Thoracic aorta (tissue), 2 donors: ENCODE data around the gene IKBKE. TPM values are rescaled to one million over a fixed set of nuclear protein-coding genes. Genes with fewer than 3 reads are reported as not detected.

ENCODE experiments used
- ATAC-seq: fragments of 150-250 bp; one replicate; pipeline ENCODE4 v1.8.0; 2017; ENCODE audit warnings: low read depth; ENCODE audit not compliant: insufficient number of reproducible peaks, low FRiP score
- DNase-seq: peaks from one replicate; pipeline ENCODE4 v3.0.0-alpha.2; 2020; ENCODE audit warnings: low spot score
- H3K27ac ChIP-seq, 2 donors: fragments of 200-600 bp; sonication (generic); 1 replicate in 1 of 2; 2 replicates in 1 of 2; pipeline ENCODE4 v1.5.1; 2016; ENCODE audit warnings: mild to moderate bottlenecking in 2 of 2, moderate library complexity in 2 of 2
- H3K27me3 ChIP-seq: fragments of 200-600 bp; sonication (generic); replicated peaks from 2 replicates; pipeline ENCODE4 v1.6.0; 2016; ENCODE audit warnings: mild to moderate bottlenecking; ENCODE audit not compliant: insufficient read depth
- H3K36me3 ChIP-seq: fragments of 200-600 bp; sonication (generic); one replicate; pipeline ENCODE4 v1.5.1; 2016
- H3K4me1 ChIP-seq, 2 donors: fragments of 200-600 bp; sonication (generic); 1 replicate in 1 of 2; 2 replicates in 1 of 2; pipeline versions ENCODE4 v1.5.1 to v1.6.0; 2016; ENCODE audit warnings: low read depth in 2 of 2, mild to moderate bottlenecking in 1 of 2; ENCODE audit not compliant: control insufficient read depth in 1 of 2
- H3K4me3 ChIP-seq: fragments of 200-600 bp; sonication (generic); 2 replicates; pipeline ENCODE4 v1.5.1; 2016; ENCODE audit warnings: mild to moderate bottlenecking
- H3K9me3 ChIP-seq: fragments of 200-600 bp; sonication (generic); 2 replicates; pipeline ENCODE4 v1.5.1; 2016
- CTCF ChIP-seq: fragments of 200-600 bp; sonication (generic); IDR thresholded peaks from one replicate; pipeline ENCODE4 v1.5.1; 2019; ENCODE audit warnings: antibody characterized with exemption
- total RNA-seq, 2 donors: library from RNA; depleted of rRNA; stranded (reverse); fragments of >200 nt; gene quantifications; one replicate each; pipeline versions ENCODE4 v1.1.0 to v1.2.3, GENCODE V29; 2016

The IKBKE gene
- total RNA-seq, 2 donors from 2014 or later = 5.8 to 16.1 TPM

GRCh38 chr1:206457408-206458120, 12.7 kb upstream of the IKBKE start:
- peaks cover 0 to 4% of the 10 kb centered on the region in 2 donors for H3K4me1 ChIP-seq
- H3K4me3 ChIP-seq = no peak overlapping the region
- peak overlapping the region in 1 of 2 donors; percentile 7 for H3K27ac ChIP-seq
- ATAC-seq = no peak
- DNase-seq = no peak
- H3K9me3 ChIP-seq = no peaks in the 10 kb centered on the region
- no peaks in the 10 kb centered on the region for H3K27me3 ChIP-seq
- no peak for TF ChIP-seq CTCF
- peaks cover 20% of the 10 kb centered on the region for H3K36me3 ChIP-seq

GRCh38 chr1:206459703-206460102, 10.6 kb upstream of the IKBKE start:
- Histone ChIP-seq H3K4me3 (no peak overlapping the region), H3K36me3 (peaks cover 13% of the 10 kb centered on the region), H3K27me3 (no peaks in the 10 kb centered on the region), H3K27ac (no peak overlapping the region), H3K4me1 (peaks cover 0 to 4% of the 10 kb centered on the region in 2 donors), H3K9me3 (no peaks in the 10 kb centered on the region)
- DNase-seq (no peak), ATAC-seq (no peak)
- no peak for TF ChIP-seq CTCF

- no peak for ATAC-seq
- no peak for DNase-seq
- TF ChIP-seq CTCF = no peak
- Histone ChIP-seq H3K4me3 (no peak overlapping the region), H3K27ac (no peak overlapping the region), H3K27me3 (no peaks in the 10 kb centered on the region), H3K9me3 (no peaks in the 10 kb centered on the region), H3K4me1 (peaks cover 0 to 4% of the 10 kb centered on the region in 2 donors), H3K36me3 (peaks cover 4% of the 10 kb centered on the region)
These were observed 9.3 kb upstream of the IKBKE start for GRCh38 chr1:206460836-206461426.

GRCh38 chr1:206461602-206462455, 8.4 kb upstream of the IKBKE start:
- Histone ChIP-seq H3K36me3 (peaks cover 4% of the 10 kb centered on the region), H3K4me1 (peaks cover 0 to 4% of the 10 kb centered on the region in 2 donors), H3K27ac (no peak overlapping the region), H3K27me3 (no peaks in the 10 kb centered on the region), H3K4me3 (no peak overlapping the region), H3K9me3 (no peaks in the 10 kb centered on the region)
- peak; percentile 84 for TF ChIP-seq CTCF
- ATAC-seq (peak; percentile 55), DNase-seq (no peak)

- peaks cover 4% of the 10 kb centered on the region for H3K36me3 ChIP-seq
- H3K4me1 ChIP-seq = peaks cover 0 to under 1% of the 10 kb centered on the region in 2 donors
- H3K4me3 ChIP-seq = no peak overlapping the region
- H3K27ac ChIP-seq = no peak overlapping the region
- H3K9me3 ChIP-seq = no peaks in the 10 kb centered on the region
- H3K27me3 ChIP-seq = no peaks in the 10 kb centered on the region
- no peak for DNase-seq
- no peak for ATAC-seq
- no peak for TF ChIP-seq CTCF
These were observed 7.1 kb upstream of the IKBKE start for GRCh38 chr1:206463137-206463536.
